GM23338 (cell line): ENCODE results near the gene TRNP1. TPM values are rescaled to one million over a fixed set of nuclear protein-coding genes. Genes with fewer than 3 reads are reported as not detected.

ENCODE experiments used
- ATAC-seq: fragments of 200-7000 bp; cut with Tn5 transposase; 3 replicates; pipeline ENCODE4 v1.9.1; 2020
- DNase-seq: peaks from one replicate; pipeline ENCODE4 v3.0.0-alpha.2; 2015; ENCODE audit warnings: low spot score
- H2AFZ ChIP-seq: fragments of 200-600 bp; sonication (generic); 2 replicates; pipeline ENCODE4 v1.8.0; 2016; ENCODE audit warnings: antibody characterized with exemption, mild to moderate bottlenecking, moderate library complexity
- H3F3A ChIP-seq: fragments of 200-600 bp; sonication (generic); replicated peaks from 2 replicates; pipeline ENCODE4 v1.8.0; 2017; ENCODE audit warnings: antibody characterized with exemption, mixed run types, low read depth
- H3K27ac ChIP-seq: fragments of 200-600 bp; sonication (generic); 2 replicates; pipeline ENCODE4 v1.6.1; 2016; ENCODE audit warnings: low read depth
- H3K27me3 ChIP-seq: fragments of 200-600 bp; sonication (generic); 2 replicates; pipeline ENCODE4 v1.8.0; 2016; ENCODE audit warnings: mild to moderate bottlenecking, mixed run types, moderate library complexity; ENCODE audit not compliant: insufficient read depth
- H3K36me3 ChIP-seq: fragments of 200-600 bp; sonication (generic); 2 replicates; pipeline ENCODE4 v1.8.0; 2016; ENCODE audit warnings: mild to moderate bottlenecking; ENCODE audit not compliant: insufficient read depth
- H3K4me1 ChIP-seq: fragments of 200-600 bp; sonication (generic); 2 replicates; pipeline ENCODE4 v1.8.0; 2016; ENCODE audit warnings: mild to moderate bottlenecking, moderate library complexity; ENCODE audit not compliant: insufficient read depth
- H3K4me2 ChIP-seq: fragments of 200-600 bp; sonication (generic); 2 replicates; pipeline ENCODE4 v1.7.1; 2017; ENCODE audit warnings: mixed run types
- H3K4me3 ChIP-seq: fragments of 200-600 bp; sonication (generic); 2 replicates; pipeline ENCODE4 v1.6.1; 2016; ENCODE audit warnings: mixed run types
- H3K79me2 ChIP-seq: fragments of 200-600 bp; sonication (generic); replicated peaks from 2 replicates; pipeline ENCODE4 v1.8.0; 2017; ENCODE audit warnings: mild to moderate bottlenecking; ENCODE audit not compliant: insufficient read depth
- H3K9me2 ChIP-seq: fragments of 200-600 bp; sonication (generic); 2 replicates; pipeline ENCODE4 v1.8.0; 2017; ENCODE audit not compliant: insufficient read depth
- H4K20me1 ChIP-seq: fragments of 200-600 bp; sonication (generic); replicated peaks from 2 replicates; pipeline ENCODE4 v1.8.0; 2017; ENCODE audit warnings: mild to moderate bottlenecking; ENCODE audit not compliant: insufficient read depth
- H3K27ac Mint-ChIP-seq: 2 replicates; pipeline ENCODE4 v1.8.0; 2020; ENCODE audit warnings: inconsistent platforms, mild to moderate bottlenecking, moderate library complexity, mixed read lengths
- H3K27me3 Mint-ChIP-seq: 3 replicates; pipeline ENCODE4 v1.8.0; 2022; ENCODE audit warnings: low read depth, mild to moderate bottlenecking, moderate library complexity, mixed read lengths, inconsistent platforms; ENCODE audit not compliant: insufficient read depth, poor library complexity
- H3K36me3 Mint-ChIP-seq: 3 replicates; pipeline ENCODE4 v1.8.0; 2021; ENCODE audit warnings: low read depth, mild to moderate bottlenecking, inconsistent platforms, moderate library complexity, mixed read lengths
- H3K4me1 Mint-ChIP-seq: 3 replicates; pipeline ENCODE4 v1.8.0; 2020; ENCODE audit warnings: mild to moderate bottlenecking, inconsistent platforms, mixed read lengths
- H3K4me3 Mint-ChIP-seq: 3 replicates; pipeline ENCODE4 v1.8.0; 2021; ENCODE audit warnings: moderate library complexity, mild to moderate bottlenecking, inconsistent platforms, mixed read lengths
- H3K9me3 Mint-ChIP-seq: 3 replicates; pipeline ENCODE4 v1.8.0; 2020; ENCODE audit warnings: moderate library complexity, mild to moderate bottlenecking, inconsistent platforms, mixed read lengths
- CREB1 ChIP-seq: fragments of 250-450 bp; sonication (Bioruptor Pico); IDR thresholded peaks from 2 replicates; pipeline ENCODE4 v1.5.0; 2020; ENCODE audit warnings: low read depth, mild to moderate bottlenecking, moderate library complexity
- EZH2phosphoT487 ChIP-seq: fragments of 200-600 bp; sonication (generic); IDR thresholded peaks from one replicate; pipeline ENCODE4 v1.8.1; 2018; ENCODE audit warnings: antibody characterized with exemption; ENCODE audit not compliant: unreplicated experiment
- JUNB ChIP-seq: IDR thresholded peaks from one replicate; pipeline ENCODE4 v1.6.1; 2016; ENCODE audit warnings: antibody characterized with exemption; ENCODE audit not compliant: unreplicated experiment
- NANOG ChIP-seq: IDR thresholded peaks from 2 replicates; pipeline ENCODE4 v1.6.1; 2016; ENCODE audit warnings: antibody characterized with exemption, borderline replicate concordance
- POLR2AphosphoS5 ChIP-seq: IDR thresholded peaks from 2 replicates; pipeline ENCODE4 v1.6.1; 2016; ENCODE audit warnings: antibody characterized with exemption, low read depth
- REST ChIP-seq: IDR thresholded peaks from one replicate; pipeline ENCODE4 v1.6.1; 2018; ENCODE audit warnings: antibody characterized with exemption; ENCODE audit not compliant: unreplicated experiment
- STAT1 ChIP-seq: IDR thresholded peaks from one replicate; pipeline ENCODE4 v1.6.1; 2016; ENCODE audit warnings: antibody characterized with exemption; ENCODE audit not compliant: unreplicated experiment
- ZNF331 ChIP-seq: fragments of 250-450 bp; sonication (Bioruptor Pico); IDR thresholded peaks from 2 replicates; pipeline ENCODE4 v1.5.0; 2020; ENCODE audit warnings: low read depth, mild to moderate bottlenecking, moderate library complexity
- ZNF462 ChIP-seq: fragments of 250-450 bp; sonication (Bioruptor Pico); IDR thresholded peaks from 2 replicates; pipeline ENCODE4 v1.5.0; 2020; ENCODE audit warnings: mild to moderate bottlenecking, moderate library complexity
- polyA plus RNA-seq: library from polyadenylated mRNA; unstranded; fragments of >200 nt; fragmentation: Nextera tagmentation; extraction: Ambion mirVana; gene quantifications from 2 replicates; pipeline ENCODE4 v1.2.1, GENCODE V29; 2016
- total RNA-seq: library from RNA; depleted of rRNA; stranded (reverse); fragments of >200 nt; shearing (Covaris generic); gene quantifications from 2 replicates; pipeline ENCODE4 v1.2.3, GENCODE V29; 2014

Gene TRNP1
- total and polyA plus RNA-seq, 2 experiments from 2014 or later, result 21.2 to 54.3 TPM

GRCh38 chr1:27017207-27017606, 23.7 kb downstream of the TRNP1 start (continued):
- no peak for TF ChIP-seq ZNF462 (CRISPR knock-in tag)

GRCh38 chr1:27018316-27018715, 24.8 kb downstream of the TRNP1 start:
- Histone ChIP-seq H3K4me2 (no peak overlapping the region), H3K4me3 (no peak overlapping the region), H4K20me1 (no peaks in the 10 kb centered on the region), H3K79me2 (no peaks in the 10 kb centered on the region), H3K27ac (no peak overlapping the region), H3K27me3 (no peaks in the 10 kb centered on the region), H3K36me3 (no peaks in the 10 kb centered on the region), H3F3A (peaks cover 7% of the 10 kb centered on the region; the same call in 1 of the 2 replicates), H3K9me2 (no peaks in the 10 kb centered on the region), H3K4me1 (peaks cover 17% of the 10 kb centered on the region; the same call in 1 of the 2 replicates), H2AFZ (no peak overlapping the region)
- no peak for DNase-seq
- H3K27ac Mint-ChIP-seq, result no peak overlapping the region
- no peaks in the 10 kb centered on the region for H3K9me3 Mint-ChIP-seq
- no peaks in the 10 kb centered on the region for H3K36me3 Mint-ChIP-seq
- no peak overlapping the region for H3K4me3 Mint-ChIP-seq
- H3K4me1 Mint-ChIP-seq, result peaks cover 15% of the 10 kb centered on the region
- peaks cover 6% of the 10 kb centered on the region for H3K27me3 Mint-ChIP-seq
- ATAC-seq, result no peak
- TF ChIP-seq JUNB (no peak), CREB1 (no peak), ZNF331 (CRISPR knock-in tag) (no peak), STAT1 (no peak), POLR2AphosphoS5 (no peak), EZH2phosphoT487 (no peak), NANOG (no peak), REST (no peak)
